HG02571 (cell line): ENCODE measurements around the gene RAP1GAP2.

Experiments used
- ATAC-seq: cut with Tn5 transposase; IDR thresholded peaks from one replicate; pipeline ENCODE4 v1.9.1; 2021; ENCODE audit warnings: mild to moderate bottlenecking, moderate library complexity; ENCODE audit not compliant: unreplicated experiment

Gene RAP1GAP2

GRCh38 chr17:2852729-2853282 lies 56.6 kb downstream of the RAP1GAP2 start:
- ATAC-seq = no peak

GRCh38 chr17:2853283-2854142 lies 57.3 kb downstream of the RAP1GAP2 start:
- ATAC-seq = no peak

DNA sequence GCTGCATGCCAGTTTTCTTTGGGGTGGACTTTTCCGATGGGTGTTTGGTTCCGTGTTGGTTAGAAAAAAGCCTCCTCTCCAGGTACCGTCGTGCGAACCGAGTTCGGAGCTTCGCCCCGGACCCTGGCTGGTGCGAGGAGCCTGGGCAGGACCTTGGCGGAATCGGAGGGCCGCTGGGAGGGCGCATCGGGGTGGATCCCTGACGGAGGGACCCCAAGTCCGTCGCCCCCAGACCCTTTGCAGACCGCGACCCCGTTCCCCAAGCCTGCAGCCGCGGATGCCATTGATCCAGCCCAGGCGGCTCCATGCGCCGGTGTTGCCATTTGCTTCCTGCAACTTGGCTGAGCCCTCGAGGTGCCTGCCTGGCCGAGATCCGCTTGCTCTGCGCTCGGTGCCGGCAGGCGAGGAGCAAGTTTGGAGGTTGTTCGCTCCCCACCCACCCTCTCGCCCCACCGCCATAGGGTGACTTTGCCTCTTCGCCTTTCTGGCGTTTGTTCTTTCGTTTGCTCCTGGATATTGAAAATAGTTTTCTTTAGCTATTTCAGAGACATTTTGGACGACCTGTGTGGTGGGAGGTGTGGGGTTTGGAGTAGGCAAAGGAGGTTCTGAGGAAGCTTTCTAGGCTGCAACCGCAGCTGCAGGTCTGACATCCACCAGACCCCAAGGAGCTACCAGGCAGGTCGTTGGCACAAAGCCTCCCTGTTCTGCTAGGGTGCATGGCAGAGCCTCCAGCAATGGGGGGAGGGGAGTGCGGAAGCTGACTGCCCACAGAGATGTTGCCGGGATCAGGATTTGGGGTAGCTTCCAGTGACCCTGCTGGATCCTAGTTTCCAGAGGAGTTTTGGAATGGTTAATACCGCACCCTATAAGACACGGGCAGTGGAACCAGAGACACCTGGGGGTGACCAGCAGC lies 58.2 kb downstream of the RAP1GAP2 start:
- ATAC-seq = no peak

DNA sequence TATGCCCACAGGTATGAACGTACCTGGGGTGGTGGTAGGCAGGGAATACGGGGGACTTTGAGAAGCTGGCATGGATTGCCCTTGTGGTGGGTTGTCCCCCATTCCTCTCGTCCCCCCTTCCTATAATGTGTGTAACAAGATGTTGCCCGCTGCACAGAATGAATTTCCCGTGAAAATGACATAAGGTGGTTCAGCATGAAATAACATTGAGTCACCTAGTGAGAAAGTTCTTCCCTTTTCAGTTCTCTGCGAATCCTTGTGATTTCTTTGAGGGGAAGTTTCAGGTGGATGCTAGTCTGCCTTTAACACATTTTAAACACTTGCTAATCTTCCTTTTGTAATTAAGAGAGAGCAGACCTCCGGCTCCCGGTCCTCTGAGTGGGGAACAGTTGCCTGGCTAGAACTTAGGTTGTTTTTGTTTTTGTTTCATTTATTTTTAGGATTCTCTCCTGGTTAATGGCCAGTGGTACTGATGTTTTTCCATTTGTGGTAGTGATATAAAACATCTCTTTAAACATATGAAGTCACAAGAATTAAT lies 58.9 kb downstream of the RAP1GAP2 start:
- no peak for ATAC-seq

DNA sequence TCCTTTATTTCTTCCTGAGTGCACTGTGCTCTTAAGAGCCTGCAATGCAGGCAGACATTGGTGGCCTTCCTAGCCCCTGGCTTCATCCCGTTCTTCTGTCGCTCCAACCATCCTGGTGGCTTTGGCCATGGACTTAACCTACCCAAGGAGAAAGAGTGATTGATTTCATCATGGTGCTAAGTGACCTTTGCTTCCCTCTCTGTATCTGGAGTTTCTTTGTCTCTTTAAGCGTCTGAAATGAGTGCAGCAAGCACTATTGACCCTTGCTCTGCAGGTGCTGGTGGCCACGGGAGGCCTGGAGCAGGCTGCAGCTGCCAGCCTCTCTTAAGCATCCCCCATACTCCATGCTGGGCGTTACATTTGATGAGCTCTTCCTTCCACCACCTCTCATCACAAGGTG lies 60.5 kb downstream of the RAP1GAP2 start:
- no peak for ATAC-seq

GRCh38 chr17:2860045-2860444 lies 63.8 kb downstream of the RAP1GAP2 start:
- ATAC-seq = no peak

DNA sequence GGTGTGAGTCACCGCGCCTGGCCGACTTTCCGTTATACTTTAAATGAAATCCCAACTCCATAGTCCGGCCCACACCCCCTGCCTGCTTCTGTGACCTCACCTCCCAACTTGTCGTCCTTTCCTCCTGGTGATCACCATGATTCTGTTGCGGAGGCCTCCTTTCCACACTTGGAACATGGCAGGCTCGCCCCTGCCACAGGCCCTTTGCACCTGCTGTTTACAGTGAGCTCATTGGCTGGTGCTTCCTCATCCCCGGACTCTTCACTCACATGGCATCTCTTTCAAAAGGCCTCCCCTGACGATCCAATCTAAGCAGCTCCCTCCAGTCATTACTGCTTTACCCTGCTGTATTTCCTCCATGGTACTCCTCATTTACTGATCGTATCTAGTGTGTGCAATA lies 64.6 kb downstream of the RAP1GAP2 start:
- no peak for ATAC-seq

GRCh38 chr17:2862197-2862596 lies 66.0 kb downstream of the RAP1GAP2 start:
- ATAC-seq = no peak

DNA sequence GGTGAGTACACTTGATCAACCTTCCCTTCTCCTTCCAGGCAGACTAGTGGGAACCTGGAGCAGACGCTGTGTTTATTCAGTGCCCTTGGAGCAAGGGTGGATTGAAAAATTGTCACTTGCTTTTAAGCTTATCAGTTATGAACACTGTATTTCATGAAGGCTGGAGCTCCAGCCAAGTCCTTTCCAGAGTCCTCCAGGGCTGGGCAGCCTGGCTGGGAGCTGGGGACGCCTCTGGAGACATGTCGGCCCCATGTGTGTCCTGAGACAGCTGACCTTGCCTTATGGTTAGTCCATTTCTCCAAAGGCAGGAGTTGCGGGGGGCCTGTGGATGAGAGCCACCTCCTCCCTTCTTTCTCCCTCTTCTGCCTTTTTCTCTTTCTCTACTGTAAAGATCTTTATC lies 67.0 kb downstream of the RAP1GAP2 start:
- ATAC-seq = no peak

- no peak for ATAC-seq
These were observed 69.0 kb downstream of the RAP1GAP2 start for GRCh38 chr17:2865228-2865627.

GRCh38 chr17:2867441-2868424 lies 71.5 kb downstream of the RAP1GAP2 start:
- no peak for ATAC-seq

DNA sequence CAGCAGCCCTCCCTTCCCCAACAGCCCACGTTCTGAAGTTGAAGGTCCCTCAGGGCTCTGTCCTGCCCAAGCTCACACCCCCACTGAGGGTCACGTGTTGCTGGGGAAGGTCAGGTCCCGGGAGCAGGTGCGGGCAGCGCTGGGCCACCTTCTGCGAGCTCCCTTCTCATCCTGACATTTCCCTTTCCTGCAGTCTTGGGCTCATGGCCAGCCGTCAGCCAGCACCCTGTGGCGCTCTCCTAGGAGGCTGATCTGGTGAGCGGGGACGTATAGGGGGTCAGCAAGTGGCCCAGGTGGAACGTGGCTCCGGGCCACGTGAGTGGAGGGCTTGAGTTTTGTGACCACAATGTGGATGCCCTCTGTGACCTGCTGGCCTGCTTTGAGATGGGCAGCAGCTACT lies 73.4 kb downstream of the RAP1GAP2 start:
- ATAC-seq = no peak

- no peak for ATAC-seq
These were observed 75.0 kb downstream of the RAP1GAP2 start for GRCh38 chr17:2871205-2871604.

GRCh38 chr17:2871720-2872119 lies 75.5 kb downstream of the RAP1GAP2 start:
- no peak for ATAC-seq

DNA sequence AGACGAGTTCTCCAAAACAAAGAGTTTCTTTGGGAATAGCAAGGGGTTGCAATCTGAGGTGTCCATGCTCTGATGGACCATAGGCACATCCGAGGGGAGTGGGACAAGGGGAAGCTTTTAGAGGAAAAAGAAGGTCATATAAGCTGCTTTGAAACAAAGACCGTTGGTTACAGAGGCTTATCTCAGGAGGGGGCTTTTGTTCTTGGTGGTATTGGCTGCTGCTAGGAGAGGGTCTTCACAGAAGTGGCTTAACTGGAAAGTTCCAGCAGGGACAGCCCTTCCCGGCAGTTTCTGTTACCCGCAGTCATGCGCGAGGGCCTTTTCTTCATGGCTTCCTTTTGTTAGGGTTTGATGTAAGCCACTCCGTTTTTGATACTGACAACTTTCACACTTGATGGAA lies 76.0 kb downstream of the RAP1GAP2 start:
- ATAC-seq = no peak

GRCh38 chr17:2874189-2874686 lies 78.0 kb downstream of the RAP1GAP2 start:
- ATAC-seq = no peak

GRCh38 chr17:2875608-2876007 lies 79.4 kb downstream of the RAP1GAP2 start:
- ATAC-seq = no peak

- no peak for ATAC-seq
These were observed 80.2 kb downstream of the RAP1GAP2 start for GRCh38 chr17:2876467-2876866.

GRCh38 chr17:2878751-2879254 lies 82.6 kb downstream of the RAP1GAP2 start:
- no peak for ATAC-seq

DNA sequence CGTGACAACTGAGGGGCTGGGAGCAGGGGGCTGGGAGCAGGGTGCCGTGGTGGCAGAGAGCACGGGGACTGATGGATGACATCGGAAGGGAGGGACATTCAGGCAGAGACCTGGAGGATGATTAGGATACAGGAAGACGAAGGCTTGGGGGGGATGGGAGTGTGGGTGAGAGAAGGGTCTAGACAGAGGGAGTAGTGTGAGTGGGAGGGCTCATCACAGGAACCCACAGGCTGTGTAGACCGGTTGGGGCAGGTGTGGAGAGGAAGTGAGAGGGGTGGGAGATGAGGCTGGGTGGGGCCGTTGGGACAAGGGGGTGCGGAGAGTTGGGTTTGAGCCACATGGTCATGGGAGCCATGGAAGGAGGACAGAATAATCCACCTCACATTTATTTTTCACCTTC lies 83.8 kb downstream of the RAP1GAP2 start:
- no peak for ATAC-seq
